HG02642 (cell line): ENCODE results near the gene BTBD2.

Source experiments
- ATAC-seq: cut with Tn5 transposase; IDR thresholded peaks from one replicate; pipeline ENCODE4 v1.9.1; 2021; ENCODE audit warnings: mild to moderate bottlenecking; ENCODE audit not compliant: unreplicated experiment, poor library complexity

BTBD2 gene

DNA sequence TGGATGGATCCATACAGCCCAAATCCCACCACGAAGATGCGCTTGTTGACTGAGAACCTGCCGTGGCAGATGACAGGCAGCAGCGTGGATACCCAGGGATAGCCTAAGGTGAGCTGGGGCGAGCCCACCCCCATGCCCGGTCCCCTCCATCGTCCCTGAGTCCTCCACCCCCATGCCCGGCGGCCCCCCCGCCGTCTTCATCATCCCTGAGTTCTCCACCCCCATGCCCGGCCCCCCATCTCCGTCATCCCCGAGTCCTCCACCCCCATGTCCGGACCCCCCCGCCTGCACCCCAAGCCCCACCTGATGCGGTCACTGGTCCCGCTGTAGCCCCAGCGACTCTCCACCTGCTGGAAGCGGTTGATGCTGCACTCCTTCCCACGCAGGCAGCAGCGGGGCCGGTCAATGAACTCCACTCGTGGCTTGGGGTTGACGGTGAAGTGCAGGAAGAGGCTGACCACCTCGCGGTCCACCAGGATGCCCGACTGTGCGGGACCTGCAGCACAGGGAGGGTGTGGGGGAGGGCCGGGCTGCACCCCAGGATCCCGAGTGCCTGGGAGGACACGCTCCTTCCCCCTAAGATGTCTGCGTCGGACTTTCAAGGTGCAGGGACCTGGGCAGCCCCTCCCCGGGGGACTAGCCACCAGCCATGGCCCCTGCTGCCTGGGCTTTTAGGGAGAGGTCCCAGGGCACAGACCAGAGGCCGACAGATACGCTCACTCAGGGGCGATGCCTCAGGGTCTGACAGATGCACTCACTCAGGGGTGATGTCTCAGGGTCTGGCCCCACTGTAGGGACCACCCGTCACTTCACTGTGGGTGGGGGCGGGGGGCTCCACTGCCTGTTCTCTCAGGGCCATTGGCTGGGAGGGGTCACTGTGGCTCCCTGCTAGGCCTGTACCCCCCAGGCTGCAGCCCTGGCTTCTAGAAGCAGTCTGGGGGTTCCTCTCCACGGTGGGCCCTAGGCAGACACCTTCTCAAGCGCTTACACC, 28.0 kb downstream of the BTBD2 start:
- no peak for ATAC-seq

- no peak for ATAC-seq
Observed at GRCh38 chr19:1986357-1987162, 29.0 kb downstream of the BTBD2 start.

- ATAC-seq: no peak
Observed at GRCh38 chr19:1985588-1986356, 29.7 kb downstream of the BTBD2 start.

- ATAC-seq: no peak
Observed at GRCh38 chr19:1984357-1984756, 31.2 kb downstream of the BTBD2 start.

DNA sequence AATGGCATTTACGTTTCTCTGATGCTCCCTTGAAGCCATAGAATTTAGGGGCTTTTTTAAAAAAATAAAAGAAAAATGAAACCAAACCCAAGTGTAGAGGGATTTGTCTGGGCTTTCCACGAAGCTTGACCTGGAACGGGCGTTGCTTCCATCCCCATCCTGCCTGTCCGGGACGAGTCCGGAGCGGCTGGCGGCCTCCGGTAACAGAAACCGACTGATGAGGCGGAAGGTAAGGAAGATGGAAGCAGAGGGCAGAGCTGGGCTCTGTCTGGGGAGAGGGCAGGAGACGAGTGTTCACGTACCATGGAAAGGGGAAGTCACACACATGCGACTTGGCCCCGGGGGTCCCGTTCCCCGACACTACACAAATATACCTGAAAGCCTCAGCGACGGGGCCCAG, 34.3 kb downstream of the BTBD2 start:
- no peak for ATAC-seq

DNA sequence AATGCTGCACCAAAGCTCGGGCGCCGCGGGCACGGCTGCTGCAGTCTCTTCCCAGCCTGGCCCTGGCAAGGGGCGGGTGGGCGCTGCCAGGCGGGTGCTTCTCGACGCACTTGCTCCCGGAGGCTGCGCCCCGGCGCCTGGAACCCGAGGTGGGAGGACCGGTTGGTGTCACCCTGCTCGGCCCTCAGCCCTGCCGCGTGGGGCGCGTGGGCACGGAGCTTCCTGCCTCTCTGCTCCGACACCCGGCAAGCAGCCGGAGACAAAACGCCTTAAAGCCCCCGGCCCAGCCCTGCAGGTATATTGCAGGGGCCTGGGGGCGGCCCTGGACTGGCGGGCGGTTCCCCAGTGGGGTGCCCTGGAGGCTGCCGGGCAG, 34.7 kb downstream of the BTBD2 start:
- no peak for ATAC-seq

- no peak for ATAC-seq
Observed at GRCh38 chr19:1980091-1980808, 35.3 kb downstream of the BTBD2 start.

- ATAC-seq: no peak
Observed at GRCh38 chr19:1979642-1980041, 35.9 kb downstream of the BTBD2 start.

GRCh38 chr19:1979017-1979416, 36.5 kb downstream of the BTBD2 start:
- no peak for ATAC-seq

DNA sequence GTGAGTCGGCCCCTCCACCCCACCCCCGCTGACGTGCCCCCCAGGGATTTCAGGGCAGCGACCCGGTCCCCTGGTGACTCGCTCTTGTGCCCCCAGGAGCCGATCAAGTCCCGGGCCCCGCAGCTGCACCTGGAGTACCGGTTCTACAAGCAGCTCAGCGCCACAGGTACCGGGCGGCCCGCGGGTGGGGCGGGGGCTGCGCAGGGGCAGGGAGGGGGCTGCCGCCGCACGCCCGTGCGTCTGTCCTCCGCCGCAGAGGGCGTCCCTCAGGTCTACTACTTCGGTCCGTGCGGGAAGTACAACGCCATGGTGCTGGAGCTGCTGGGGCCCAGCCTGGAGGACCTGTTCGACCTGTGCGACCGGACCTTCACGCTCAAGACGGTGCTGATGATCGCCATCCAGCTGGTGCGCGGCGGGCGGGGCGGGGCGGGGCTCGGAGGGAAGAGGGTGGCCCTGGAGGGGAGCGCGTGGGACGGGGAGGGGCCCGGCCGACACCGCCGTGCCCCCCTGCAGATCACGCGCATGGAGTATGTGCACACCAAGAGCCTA, 37.1 kb downstream of the BTBD2 start:
- ATAC-seq: no peak

GRCh38 chr19:1977120-1977519, 38.4 kb downstream of the BTBD2 start:
- no peak for ATAC-seq

- ATAC-seq: no peak
Observed at GRCh38 chr19:1975162-1975480, 40.4 kb downstream of the BTBD2 start.

DNA sequence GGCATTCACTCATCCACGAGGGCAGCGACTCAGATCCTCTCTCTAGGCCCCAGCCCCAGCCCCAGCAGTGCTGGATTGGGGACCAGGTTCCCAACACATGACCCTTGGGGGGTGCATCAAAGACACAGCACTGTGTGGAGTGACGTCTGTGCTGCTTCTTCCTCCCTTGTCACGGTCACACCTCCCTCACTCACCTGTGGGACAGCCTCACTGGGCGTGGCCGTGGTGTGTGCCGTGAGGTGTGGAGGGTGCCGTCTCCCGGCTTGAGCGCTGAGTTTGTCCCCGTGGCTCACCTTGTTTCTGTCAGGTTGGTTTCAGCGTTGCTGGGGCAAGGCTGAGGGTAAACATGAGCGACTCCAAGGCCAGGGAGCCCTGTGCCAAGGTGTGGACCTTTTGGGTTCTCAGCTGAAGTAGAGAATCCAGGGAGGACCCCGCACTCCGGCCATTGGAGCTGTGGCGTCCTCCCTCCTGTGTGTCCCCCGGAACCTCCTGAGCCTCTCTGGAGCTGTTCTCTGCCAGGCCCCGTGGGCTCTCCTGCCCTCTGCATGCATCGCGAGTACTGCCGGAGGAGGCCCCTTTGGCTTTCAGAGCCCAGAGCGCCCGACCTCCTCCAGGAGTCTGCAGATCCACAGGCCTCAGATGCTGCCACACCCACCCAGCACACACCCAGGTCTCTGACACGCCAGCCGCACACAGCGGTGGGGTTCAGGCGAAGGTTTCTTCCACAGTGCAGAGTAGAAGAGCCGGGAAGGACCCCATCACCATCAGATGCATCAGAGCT, 40.9 kb downstream of the BTBD2 start:
- ATAC-seq: no peak

- no peak for ATAC-seq
Observed at GRCh38 chr19:1970806-1971502, 44.6 kb downstream of the BTBD2 start.

DNA sequence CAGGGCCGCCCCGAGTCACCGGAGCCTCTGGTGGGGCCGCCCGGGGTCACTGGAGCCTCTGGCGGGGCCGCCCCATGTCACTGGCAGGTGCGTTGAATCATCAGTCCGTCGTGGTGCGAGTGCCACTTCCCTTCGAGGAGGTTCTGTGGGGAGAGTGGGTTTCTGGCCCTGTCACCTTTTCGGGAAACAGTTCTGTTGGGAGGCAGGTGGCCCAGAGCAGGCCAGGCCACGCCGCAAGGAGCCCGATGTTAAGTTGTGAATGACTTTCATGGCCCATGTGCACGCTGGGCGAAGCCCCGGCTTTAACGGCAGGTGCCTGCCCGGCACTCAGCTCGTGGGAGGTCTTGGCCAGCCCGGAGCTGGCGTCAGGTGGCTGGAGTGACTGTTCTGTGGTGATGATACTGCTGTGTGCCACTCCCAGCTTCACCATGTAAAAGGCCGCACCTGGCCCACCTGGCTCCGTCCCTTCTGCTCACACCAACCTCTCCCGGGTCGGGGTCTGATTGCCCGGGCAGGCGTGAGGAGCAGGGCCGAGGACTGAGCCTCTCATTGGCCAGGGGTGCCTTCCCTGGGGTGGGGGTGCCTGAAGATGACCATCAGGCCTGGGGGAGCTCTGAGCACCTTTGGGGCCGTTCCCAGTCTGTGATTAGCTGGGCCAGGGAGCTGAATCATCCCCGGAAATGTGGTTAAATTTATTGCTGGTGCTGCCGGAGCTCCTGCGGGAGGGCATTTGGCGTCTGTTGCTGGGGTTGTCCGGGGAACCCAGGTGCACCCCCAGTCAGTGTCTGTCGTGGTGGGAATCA, 45.3 kb downstream of the BTBD2 start:
- no peak for ATAC-seq

DNA sequence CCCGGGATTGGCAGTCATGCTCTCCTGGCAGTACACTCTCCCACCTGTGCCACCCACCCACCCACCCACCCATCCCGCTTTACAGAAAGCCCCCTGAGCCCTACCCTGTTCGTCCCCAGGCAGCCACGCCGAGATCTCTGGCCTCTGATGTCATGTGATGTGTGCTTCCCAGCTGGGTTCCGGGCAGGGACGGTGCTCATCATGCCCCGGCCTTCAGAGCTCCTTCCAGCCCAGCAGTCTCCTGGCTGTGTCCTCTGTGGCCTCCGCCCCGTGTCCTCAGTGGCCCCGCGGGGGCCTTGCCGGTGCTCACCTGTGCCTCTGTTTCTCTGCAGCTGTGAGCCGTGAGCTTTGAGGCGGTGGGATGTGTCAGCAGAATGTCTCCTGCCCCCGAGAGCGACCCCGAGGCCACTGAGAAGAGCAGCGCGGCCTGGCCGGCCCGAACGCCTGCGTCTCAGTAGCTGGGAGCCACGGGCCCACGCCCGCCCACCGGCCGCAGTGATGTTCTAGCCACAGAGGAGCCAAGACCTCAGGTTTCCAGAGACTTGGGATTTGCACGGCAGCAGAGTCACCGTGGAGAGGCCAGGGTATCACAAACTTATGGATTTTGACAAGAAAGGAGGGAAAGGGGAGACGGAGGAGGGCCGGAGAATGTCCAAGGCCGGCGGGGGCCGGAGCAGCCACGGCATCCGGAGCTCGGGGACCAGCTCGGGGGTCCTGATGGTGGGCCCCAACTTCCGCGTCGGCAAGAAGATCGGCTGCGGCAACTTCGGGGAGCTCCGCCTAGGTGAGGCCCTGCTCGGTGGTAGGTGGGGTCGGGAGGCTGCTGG, 46.1 kb downstream of the BTBD2 start:
- no peak for ATAC-seq
